ENCODE data around the gene REC114.
A peak's percentile ranks its signal among the peaks of the same experiment; 100 is the strongest.

REC114 gene

GRCh38 chr15:73605759-73606436, 162.9 kb downstream of the REC114 start:
- H3K4me3 ChIP-seq (replicated peaks; ENCODE audit: low read depth, low read length): no peak overlapping the region
- DNase-seq (ENCODE audit: low read depth): no peak
- TF ChIP-seq, protein P1, sequence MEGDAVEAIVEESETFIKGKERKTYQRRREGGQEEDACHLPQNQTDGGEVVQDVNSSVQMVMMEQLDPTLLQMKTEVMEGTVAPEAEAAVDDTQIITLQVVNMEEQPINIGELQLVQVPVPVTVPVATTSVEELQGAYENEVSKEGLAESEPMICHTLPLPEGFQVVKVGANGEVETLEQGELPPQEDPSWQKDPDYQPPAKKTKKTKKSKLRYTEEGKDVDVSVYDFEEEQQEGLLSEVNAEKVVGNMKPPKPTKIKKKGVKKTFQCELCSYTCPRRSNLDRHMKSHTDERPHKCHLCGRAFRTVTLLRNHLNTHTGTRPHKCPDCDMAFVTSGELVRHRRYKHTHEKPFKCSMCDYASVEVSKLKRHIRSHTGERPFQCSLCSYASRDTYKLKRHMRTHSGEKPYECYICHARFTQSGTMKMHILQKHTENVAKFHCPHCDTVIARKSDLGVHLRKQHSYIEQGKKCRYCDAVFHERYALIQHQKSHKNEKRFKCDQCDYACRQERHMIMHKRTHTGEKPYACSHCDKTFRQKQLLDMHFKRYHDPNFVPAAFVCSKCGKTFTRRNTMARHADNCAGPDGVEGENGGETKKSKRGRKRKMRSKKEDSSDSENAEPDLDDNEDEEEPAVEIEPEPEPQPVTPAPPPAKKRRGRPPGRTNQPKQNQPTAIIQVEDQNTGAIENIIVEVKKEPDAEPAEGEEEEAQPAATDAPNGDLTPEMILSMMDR (IDR thresholded peaks at IDR 0.05; ENCODE audit: low read length, missing control alignments): no peak

GRCh38 chr15:73607405-73607804, 164.4 kb downstream of the REC114 start:
- DNase-seq (ENCODE audit: low read depth): no peak
- TF ChIP-seq, protein P1 (IDR thresholded peaks at IDR 0.05; ENCODE audit: low read length, missing control alignments): no peak

GRCh38 chr15:73607843-73608242, 164.9 kb downstream of the REC114 start:
- TF ChIP-seq, protein P1 (IDR thresholded peaks at IDR 0.05; ENCODE audit: low read length, missing control alignments): no peak
- H3K4me3 ChIP-seq (replicated peaks; ENCODE audit: low read depth, low read length): no peak overlapping the region
- peak; percentile 21 for DNase-seq (ENCODE audit: low read depth)

More at GRCh38 chr15:73607405-73607804, 164.4 kb downstream of the REC114 start:
- H3K4me3 ChIP-seq (replicated peaks; ENCODE audit: low read depth, low read length): no peak overlapping the region

DNA sequence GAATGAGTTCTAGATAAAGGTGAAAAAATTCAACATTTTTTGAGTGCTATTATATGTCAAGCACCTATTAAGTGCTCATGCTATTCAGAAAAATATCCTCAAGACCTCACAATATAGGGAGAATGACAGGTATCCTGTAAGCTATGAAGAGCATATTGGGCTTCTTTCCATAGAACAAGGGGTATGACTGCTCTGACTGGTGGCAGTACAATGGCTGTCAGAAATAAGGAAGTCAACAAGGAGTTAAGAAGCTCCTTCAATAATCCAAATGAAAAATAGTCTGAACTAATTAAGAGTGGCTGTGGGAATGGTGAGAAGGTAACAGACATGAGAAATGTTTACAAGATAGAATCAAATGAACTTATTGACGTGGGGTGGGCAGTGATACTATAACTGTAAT, 165.5 kb downstream of the REC114 start:
- no peak for DNase-seq (ENCODE audit: low read depth)
- TF ChIP-seq, protein P1 (IDR thresholded peaks at IDR 0.05; ENCODE audit: low read length, missing control alignments): no peak
- no peak overlapping the region for H3K4me3 ChIP-seq (replicated peaks; ENCODE audit: low read depth, low read length)

GRCh38 chr15:73608941-73609340, 166.0 kb downstream of the REC114 start:
- TF ChIP-seq, protein P1 (IDR thresholded peaks at IDR 0.05; ENCODE audit: low read length, missing control alignments): no peak
- DNase-seq (ENCODE audit: low read depth): peak; percentile 25
- no peak overlapping the region for H3K4me3 ChIP-seq (replicated peaks; ENCODE audit: low read depth, low read length)
